Right lobe of liver (tissue), 4 donors: ENCODE data around the gene PCDH17.

Source experiments
- CTCF ChIP-seq, 4 donors: fragments of 200-600 bp in 3 of 4; fragments of 450-650 bp in 1 of 4; IDR thresholded peaks; one replicate each; pipeline versions ENCODE4 v1.5.1 to v1.8.0; 2016 to 2022; ENCODE audit warnings: antibody characterized with exemption in 4 of 4, mild to moderate bottlenecking in 2 of 4
- POLR2A ChIP-seq: fragments of 450-650 bp; IDR thresholded peaks from one replicate; pipeline ENCODE4 v1.6.1; 2017; ENCODE audit warnings: antibody characterized with exemption, mild to moderate bottlenecking
- donor health status: DM: no; HTN: no; CAD: no.
- donor health status: DM: no; HTN: no; CAD: no.
- donor health status: DM: no; HTN: yes; CAD: no.

- no peak for TF ChIP-seq CTCF (IDR thresholded peaks at IDR 0.05)
- no peak for TF ChIP-seq POLR2A
Measured at GRCh38 chr13:57641051-57641450, 9.5 kb downstream of the PCDH17 start.
